Measurements from ENCODE around the gene SLC16A3. TPM values are rescaled to one million over a fixed set of nuclear protein-coding genes. Genes with fewer than 3 reads are reported as not detected.

Gene SLC16A3
- total and polyA plus RNA-seq, 2 of the 4 experiments (the other 2 are of a cell fraction): 49.1 to 181 TPM

DNA sequence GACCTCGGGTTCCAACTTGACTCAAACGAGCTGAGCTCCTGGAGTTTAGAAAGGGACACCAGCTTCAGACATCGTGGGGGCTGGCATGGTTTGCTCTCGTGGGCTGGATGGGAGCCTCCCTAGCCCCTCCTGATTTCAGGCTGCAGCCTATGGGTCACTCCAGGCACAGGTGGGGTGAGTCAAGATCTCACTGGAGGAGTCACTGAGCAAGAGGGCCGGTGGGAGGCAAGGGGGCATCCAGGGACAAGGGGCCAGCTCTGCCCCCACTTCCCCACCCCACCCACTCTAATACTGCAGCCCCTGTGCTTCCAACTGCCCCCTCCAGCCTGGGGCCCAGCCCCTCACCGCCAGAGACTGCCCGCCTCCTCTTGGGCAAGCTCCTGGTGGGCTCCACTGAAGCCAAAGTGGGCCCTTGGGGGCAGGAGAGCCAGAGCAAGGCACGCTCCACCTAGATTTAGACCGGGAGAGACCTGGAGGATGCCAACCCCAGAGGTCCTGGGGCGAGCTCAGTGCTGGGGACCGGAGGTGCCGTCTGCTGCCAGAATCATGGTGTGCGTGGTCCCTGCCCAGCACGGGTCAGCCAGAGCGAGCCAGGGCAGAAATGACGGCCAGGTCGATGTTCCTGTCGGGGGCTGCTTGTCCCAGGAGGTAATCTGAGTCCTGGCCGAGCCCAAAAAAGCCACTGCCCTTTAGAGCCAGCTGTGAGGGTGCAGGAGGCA, 6.4 kb downstream of the SLC16A3 start:
- Histone ChIP-seq H2AK9ac (replicated peaks; ENCODE audit: low read depth, low read length, poor library complexity) (peak overlapping the region; percentile 96), H2BK20ac (ENCODE audit: low read depth, low read length) (no peak overlapping the region), H4K20me1 (ENCODE audit: insufficient read depth, low read length) (peaks cover 100% of the 10 kb centered on the region), H4K8ac (ENCODE audit: low read depth in 2 of 2, low read length in 2 of 2) (0 out of 4 replicates have a peak overlapping the region, but pooled peaks of 1 of the 2 experiments have one; percentile 3), H3K4me3 (ENCODE audit: insufficient read depth, low read depth, low read length) (no peak overlapping the region), H2AK5ac (ENCODE audit: low read depth, low read length) (0 out of 2 replicates have a peak overlapping the region, but pooled peaks have one; percentile 1), H4K91ac (ENCODE audit: insufficient read depth, low read depth, low read length) (no peak overlapping the region), H3K9ac (ENCODE audit: low read depth, low read length) (peak overlapping the region; percentile 12; the same call in 1 of the 2 replicates), H3K36me3 (ENCODE audit: control insufficient read depth, insufficient read depth, low read length) (peaks cover 60% of the 10 kb centered on the region), H3K79me1 (ENCODE audit: low read depth in 1 of 2, low read length in 2 of 2) (peaks cover 8 to 68% of the 10 kb centered on the region in 2 experiments; a peak in 3 of 4 replicates), H3K27ac (ENCODE audit: insufficient read depth, low read length) (no peak overlapping the region), H3K14ac (replicated peaks; ENCODE audit: low read depth, low read length) (no peak overlapping the region), H2AFZ (replicated peaks; ENCODE audit: low read length, poor library complexity) (no peak overlapping the region), H2BK5ac (ENCODE audit: low read depth, low read length, poor library complexity, severe bottlenecking) (no peak overlapping the region), H3K4me1 (ENCODE audit: control insufficient read depth, insufficient read depth, low read length) (peaks cover 50% of the 10 kb centered on the region), H3K27me3 (ENCODE audit: control insufficient read depth, insufficient read depth, low read length) (no peaks in the 10 kb centered on the region), H3K23ac (ENCODE audit: low read depth, low read length) (no peak overlapping the region), H3K9me3 (ENCODE audit: control insufficient read depth, insufficient read depth, low read length) (no peaks in the 10 kb centered on the region), H3K18ac (ENCODE audit: low read depth, low read length) (no peak overlapping the region), H2BK120ac (ENCODE audit: low read depth, low read length) (no peak overlapping the region), H3K9me1 (ENCODE audit: insufficient read depth, low read length) (no peaks in the 10 kb centered on the region), H2BK15ac (ENCODE audit: low read depth, low read length) (no peak overlapping the region), H3K56ac (ENCODE audit: extremely low read depth, insufficient read depth, low read length) (no peak overlapping the region), H3K4ac (ENCODE audit: low read depth, low read length) (no peak overlapping the region), H4K5ac (ENCODE audit: low read depth, low read length) (no peak overlapping the region), H3K4me2 (ENCODE audit: low read depth, low read length) (peak overlapping the region; percentile 12; the same call in 1 of the 2 replicates)
- POLR2A ChIA-PET (ENCODE audit: unreplicated experiment): interaction anchor here (0.5 kb wide), 2 partner anchors 14 to 58 kb away, joined by 3 read pairs; no protein-coding TSS in a partner anchor
- ATAC-seq (ENCODE audit: low read depth) (no peak), DNase-seq (no peak)
- dilution Hi-C loops (cut with HindIII; ENCODE audit: low sequenced_read_pairs, unreplicated experiment) (no loop called here), intact Hi-C loops (cut with micrococcal nuclease) (no loop called here), in situ Hi-C loops (cut with MboI; ENCODE audit: low sequenced_read_pairs) (no loop called here)
- no peak for TF ChIP-seq MAZ (IDR thresholded peaks at IDR 0.05; ENCODE audit: borderline replicate concordance, low read depth, low read length)
- CTCF ChIA-PET: no interaction called here
- 75% methylated on average over 8 of the region's 19 CpGs; no CpG with 5 or more reads in 1 of the 2 experiments for WGBS, 2 experiments (ENCODE audit: extremely low coverage in 2 of 2, insufficient read length in 1 of 2)
- no TSS peak for BruUV-seq (replicated peaks)
